SK-N-MC (cell line): ENCODE measurements around the gene PALD1.

Experiments used
- EZH2 ChIP-seq: fragments of 200-600 bp; sonication (generic); IDR thresholded peaks from one replicate; pipeline ENCODE4 v1.6.1; 2017; ENCODE audit warnings: antibody characterized with exemption
- POLR2AphosphoS5 ChIP-seq: IDR thresholded peaks from 2 replicates; pipeline ENCODE4 v1.6.1; 2012; ENCODE audit warnings: mild to moderate bottlenecking, low read depth, low read length, borderline replicate concordance

DNA sequence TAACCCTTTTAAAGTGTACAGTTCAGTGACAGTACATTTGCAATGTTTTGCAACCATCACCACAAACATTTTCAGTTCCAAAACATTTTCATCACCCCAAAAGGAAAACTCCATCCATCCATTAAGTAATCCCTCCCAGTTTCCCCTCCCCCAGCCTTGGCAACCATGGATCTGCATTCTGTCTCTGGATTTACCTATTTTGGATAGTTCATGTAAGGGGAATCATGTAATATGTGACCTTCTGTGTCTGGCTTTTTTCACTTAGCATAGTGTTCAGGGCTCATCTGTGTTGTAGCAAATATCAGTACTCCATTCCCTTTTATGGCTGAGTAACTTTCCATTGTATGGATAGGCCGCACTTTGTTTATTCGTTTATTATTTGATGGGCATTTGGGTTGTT lies 13.0 kb downstream of the PALD1 start:
- TF ChIP-seq EZH2 (no peak), POLR2AphosphoS5 (no peak)
